HUDEP-2 (cell line): ENCODE data around the gene PDXDC1.
"Not testable (repeated sequence)": the region's sequence is repeated elsewhere in the genome, so short reads cannot be mapped to it uniquely, and the experiment has no call there.

Experiments used
- DNase-seq, 76 experiments: peaks; one replicate each; lab custom pipeline; 2025; ENCODE audit not compliant: unreplicated experiment in 76 of 76; lab: John Stamatoyannopoulos, UW

Gene PDXDC1

DNA sequence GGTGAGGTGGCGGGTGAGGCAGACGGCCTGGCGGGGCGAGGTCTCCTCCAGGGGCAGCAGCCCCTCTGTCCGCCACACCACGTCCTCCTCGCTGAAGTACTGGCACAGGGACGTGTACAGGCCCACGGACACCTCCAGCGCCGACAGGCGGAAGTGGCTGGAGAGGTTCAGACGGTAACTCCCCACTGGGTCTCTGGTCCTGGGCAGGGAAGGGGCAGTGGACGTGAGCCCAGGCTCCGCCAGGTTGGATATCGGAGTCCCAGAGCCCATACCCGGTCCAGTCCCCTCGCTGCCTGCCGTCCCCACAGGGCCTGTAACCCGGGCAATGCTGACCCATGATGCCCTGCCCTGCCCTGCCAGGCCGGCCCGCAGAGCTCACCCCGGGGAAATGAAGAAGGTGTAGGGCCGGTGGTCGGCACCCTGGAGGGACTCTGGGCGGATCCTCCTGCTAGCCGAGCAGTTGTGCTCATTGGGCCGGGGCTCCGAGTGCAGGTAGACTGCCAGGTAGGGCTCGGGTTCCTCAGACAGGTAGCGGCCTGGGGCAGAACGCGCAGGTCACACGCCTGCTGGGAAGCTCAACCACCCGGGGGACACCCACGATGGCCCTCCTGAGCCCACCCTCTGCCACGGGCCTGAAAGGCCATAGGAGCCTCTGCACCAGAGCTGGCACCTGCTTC lies 155.6 kb downstream of the PDXDC1 start:
- DNase-seq: not testable (repeated sequence)

DNA sequence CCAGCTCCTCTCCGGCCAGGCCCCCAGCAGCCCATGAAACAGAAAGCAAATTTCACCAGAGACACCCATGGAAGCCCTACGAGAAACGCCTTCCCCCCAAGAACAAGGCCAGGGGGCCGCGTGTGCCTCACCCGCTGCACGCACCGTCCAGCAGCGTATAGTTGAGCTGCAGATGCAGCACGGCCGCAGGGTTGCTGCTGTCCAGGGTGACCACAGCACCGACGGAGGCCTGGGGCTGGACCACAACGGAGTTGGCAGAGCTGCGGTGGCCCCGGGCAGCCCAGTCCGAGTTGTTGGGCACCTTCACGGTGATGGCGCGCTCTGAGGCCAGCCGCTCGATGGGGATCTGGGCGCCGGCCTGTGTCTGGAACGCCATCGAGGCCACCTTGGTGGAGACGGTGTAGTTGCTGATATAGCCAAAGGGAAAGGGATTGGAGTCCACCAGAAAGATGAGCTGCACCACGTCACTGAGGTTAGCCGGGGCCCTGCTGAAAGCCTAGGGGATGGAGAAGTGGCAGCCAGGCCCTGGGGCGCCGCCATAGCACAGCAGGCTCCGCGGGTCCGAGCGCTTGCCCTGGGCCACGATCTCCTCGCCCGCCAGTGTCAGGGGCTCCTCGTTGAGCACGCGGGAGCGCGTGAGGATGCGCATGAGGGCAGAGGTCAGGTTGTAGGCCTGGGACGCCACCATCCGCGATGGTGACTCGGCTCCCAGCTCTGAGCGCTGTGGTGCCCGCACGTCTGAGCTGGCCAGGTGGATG lies 156.3 kb downstream of the PDXDC1 start:
- DNase-seq: not testable (repeated sequence)

DNA sequence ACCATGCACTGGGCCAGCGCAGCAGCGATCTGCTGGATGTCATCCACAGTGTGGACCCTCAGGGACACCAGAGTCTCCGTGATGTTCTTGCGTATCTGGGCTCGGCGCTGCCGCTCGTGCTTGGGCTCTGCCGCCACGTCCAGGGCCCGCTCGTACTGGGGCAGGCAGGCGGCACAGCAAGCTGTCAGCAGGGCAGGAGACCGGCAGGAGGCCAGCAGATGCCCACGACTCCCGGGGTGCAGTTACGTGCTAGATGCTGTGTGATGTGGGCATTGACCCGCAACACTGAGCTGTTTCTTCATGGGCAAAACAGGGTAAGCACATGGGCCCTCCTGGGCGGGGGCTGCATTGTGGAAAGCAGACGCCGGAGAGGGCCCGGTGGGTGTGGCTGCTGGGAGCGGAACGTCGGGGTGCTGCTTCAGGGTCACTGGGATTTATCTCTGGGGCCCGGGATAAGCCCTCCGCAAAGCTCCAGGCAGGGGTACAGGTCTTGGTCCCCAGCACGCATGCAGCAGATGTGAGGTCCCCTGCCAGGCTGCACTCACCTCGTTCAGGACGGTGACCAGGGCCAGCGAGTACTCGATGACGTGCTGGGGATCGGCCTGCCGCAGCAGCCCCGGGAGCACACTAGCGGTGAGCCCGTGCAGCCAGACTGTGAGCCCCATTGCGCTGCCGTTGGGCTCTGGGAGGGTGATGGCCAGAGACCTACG lies 158.0 kb downstream of the PDXDC1 start:
- not testable (repeated sequence) for DNase-seq

DNA sequence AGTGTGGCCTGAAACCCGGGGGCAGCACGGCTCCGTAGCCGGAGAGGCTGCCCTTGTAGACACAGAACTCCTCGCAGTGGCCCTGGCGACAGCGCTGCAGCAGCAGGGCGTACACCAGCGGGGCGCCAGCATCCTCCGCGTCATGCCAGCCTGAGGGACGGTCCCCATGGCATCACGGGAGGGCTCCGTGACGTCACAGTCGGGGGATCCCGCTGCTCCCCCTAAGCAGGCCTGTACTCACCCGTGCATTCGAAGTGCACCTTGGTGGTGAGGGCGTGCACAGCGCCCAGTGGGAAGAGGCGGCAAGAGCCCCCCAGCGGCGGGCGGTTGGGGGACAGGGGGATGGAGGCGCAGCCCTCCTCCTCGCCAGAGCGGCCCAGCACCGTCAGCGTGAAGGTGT lies 158.7 kb downstream of the PDXDC1 start:
- DNase-seq: not testable (repeated sequence)

GRCh38 chr16:15134752-15135482 lies 160.1 kb downstream of the PDXDC1 start:
- not testable (repeated sequence) for DNase-seq

- DNase-seq: peak in 52 of 76 experiments; percentile 2 to 67 (median 40)
These were observed 160.9 kb downstream of the PDXDC1 start for GRCh38 chr16:15135483-15136360.

GRCh38 chr16:15137514-15137913 lies 162.7 kb downstream of the PDXDC1 start:
- not testable (repeated sequence) for DNase-seq

DNA sequence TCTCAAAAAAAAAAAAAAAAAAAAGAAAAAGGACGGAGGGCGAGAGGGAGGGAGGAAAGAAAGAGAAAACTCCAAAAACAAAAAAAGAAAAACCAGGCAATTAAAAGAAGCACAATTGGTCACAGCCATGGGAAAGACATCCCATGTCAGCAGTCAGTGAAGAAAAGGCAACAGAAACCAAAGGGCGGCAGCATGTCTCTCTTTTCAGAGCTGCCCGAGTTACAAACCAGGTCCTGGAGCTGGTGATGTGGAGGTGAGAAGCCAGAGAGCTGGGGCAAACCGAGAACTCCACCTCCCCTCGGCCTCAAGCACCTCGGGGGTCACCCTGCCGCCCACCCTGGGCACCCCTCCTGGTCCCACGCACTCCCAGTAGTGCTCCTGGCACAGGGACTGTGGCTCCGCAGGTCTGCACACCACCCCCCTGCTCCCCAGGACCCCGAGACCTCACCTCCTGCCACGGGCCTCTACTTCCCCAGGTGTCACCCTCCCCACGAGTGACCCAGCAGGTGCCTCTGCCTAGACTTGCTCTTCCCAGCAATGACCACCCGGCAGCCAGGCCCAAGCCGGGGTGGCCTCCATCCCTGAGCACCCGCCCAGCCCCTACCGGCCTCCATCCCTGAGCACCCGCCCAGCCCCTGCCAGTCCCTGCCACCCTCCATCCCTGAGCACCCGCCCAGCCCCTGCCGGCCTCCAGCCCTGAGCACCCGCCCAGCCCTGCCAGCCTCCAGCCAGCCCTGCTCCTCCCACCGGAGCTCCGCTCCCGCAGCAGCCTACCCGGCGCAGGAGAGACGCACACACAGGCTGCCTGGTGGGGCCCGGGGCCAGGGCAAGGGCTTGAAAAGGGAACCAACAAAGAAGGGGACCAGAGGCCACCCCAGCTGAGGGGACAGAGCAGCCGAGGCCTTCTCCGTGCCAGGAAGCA lies 165.9 kb downstream of the PDXDC1 start:
- DNase-seq: peak in 8 of 76 experiments; percentile 5 to 32 (median 21)

- no peak for DNase-seq
These were observed 166.8 kb downstream of the PDXDC1 start for GRCh38 chr16:15141586-15141985.

GRCh38 chr16:15142107-15142890 lies 167.5 kb downstream of the PDXDC1 start:
- DNase-seq: not testable (repeated sequence)

DNA sequence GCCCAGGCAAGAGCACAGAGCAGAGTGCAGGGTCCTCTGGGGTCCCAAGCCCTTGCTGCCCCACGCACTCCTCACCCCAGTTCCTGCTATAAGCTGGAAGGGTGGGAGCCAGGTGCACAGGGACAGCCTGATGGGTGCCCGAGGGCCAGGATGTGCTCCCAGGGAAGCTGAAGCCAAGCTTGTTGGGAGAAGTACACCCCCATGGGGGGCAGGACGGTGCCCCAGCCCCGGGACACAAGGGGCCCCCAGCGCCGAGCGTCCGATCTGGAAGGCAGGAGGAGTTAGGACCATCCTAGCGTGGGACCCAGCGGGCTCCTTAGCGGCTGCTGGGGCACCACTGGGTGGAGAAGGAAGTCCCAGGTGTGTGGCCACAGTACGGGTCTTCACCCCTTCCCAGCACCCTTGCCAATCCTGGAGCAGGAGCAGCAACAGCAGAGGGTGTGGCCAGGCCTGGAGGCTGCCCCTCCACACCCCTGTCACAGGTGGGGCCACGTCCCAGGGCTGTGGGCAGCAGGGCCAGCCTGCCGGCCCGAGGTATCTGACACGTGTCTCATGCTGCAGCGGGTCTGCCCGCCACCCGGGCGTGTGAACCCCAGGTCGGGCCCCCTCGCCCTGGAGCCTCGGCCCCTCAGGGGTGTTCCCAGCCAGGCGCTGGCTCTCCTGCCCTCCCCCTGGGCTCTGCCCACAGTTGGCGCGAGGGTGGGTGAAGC lies 168.2 kb downstream of the PDXDC1 start:
- not testable (repeated sequence) for DNase-seq

- DNase-seq: not testable (repeated sequence)
These were observed 168.8 kb downstream of the PDXDC1 start for GRCh38 chr16:15143601-15144091.

DNA sequence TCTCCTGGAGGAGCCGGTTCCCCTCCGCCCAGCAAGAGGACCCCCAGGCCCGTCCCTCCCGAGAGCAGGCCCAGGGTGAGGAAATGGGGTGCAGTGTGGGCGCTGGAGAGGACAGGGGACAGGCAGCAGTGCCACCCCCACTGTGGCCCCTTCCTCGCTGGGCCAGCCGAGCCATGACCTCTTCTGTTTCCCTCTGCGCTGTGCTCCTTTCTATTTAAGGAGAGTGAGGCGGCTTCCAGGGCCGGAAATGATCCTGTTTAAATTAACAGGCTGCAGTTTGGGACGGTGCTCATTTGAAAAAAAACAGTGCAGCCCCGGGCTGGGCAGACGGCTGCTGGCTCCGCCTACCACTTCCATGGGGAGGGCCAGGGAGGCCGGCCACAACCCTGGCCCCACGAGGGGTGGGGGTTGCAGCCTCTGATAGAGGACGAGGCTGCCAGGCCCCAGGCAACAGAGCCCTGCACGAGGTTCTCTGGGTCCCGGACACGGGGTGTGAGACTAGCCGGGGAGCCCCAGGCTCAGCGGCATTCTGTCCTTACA lies 169.3 kb downstream of the PDXDC1 start:
- not testable (repeated sequence) for DNase-seq

- DNase-seq: not testable (repeated sequence)
These were observed 170.1 kb downstream of the PDXDC1 start for GRCh38 chr16:15144781-15145417.

DNA sequence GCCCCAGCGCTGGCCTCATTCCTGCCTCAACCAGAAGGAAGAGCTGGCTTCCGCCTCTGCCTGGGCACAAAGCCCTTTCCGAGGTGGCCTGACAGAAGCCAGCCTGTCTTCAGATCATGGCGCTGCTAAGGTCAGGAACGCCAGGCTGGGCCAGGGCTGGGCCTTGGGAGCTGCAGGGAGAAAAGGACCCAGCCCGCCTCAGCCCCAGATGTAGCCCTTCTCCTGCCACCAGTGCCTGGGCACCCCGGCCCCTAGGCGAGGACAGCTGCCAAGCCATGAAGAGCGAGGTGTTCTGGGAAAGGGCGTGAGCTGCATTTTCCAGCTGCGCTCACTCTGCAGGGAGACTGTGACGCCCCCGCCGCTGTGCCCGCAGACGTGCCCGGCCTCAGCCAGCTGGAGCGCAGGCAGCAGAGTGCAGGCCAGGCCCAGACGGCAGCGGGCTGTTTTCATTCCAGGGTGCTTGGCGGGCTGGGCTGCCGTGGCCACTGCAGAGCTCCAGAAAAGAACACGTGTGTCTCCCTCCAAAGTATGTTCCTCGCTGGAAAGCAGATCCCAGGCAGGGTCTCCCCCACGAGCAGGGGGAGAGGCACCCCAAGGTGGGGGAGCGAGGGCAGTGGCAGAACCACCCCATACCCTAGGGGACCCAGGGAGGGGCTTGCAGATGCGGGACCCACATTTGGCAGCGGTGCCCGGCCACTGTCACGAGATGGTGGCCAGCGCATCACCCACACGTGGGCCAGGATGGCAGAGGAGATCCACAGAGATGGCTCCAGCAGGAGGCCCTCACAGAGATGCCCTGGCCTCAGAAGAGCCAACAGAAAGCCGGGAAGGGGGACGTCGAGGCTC lies 170.8 kb downstream of the PDXDC1 start:
- not testable (repeated sequence) for DNase-seq
